ENCODE results near the gene MRGPRF.

MRGPRF gene

DNA sequence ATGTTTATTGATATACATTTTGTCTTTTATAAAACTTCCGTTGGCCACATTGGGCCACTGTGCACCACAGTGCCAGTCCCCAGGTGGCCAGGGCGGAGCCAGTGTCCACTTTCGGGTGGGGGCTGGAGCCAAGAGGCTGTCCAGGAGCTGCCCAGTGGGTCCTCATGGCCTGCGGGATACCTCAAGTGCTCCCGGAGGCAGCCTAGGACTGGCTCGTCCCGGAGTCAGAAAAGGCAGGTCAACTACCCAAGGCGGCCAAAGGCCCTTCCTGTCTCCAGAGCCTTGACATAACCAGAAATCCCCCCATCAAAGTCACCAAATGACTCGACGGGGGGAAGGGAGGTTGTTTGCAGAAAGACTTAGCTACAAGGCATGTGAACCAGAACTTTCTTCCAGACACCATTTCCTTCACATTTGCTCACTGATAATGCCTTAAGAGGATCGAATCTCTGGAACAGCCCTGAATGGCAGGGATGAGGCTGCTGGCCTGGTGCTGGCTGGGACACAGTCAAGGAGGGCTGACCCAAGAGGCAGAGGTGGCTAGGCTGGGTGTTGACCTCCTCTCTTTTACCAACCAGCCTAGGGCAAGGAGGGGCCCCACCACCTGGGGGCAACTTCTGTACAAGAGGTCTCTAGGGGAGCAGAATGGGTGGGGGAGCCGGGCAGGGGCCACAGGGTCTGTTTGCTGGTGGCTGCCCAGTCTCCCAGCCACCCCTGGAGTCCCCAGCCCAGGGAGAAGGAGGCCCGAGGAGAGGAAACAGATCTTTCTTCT, 8.4 kb downstream of the MRGPRF start:
- TF ChIP-seq, protein P1, sequence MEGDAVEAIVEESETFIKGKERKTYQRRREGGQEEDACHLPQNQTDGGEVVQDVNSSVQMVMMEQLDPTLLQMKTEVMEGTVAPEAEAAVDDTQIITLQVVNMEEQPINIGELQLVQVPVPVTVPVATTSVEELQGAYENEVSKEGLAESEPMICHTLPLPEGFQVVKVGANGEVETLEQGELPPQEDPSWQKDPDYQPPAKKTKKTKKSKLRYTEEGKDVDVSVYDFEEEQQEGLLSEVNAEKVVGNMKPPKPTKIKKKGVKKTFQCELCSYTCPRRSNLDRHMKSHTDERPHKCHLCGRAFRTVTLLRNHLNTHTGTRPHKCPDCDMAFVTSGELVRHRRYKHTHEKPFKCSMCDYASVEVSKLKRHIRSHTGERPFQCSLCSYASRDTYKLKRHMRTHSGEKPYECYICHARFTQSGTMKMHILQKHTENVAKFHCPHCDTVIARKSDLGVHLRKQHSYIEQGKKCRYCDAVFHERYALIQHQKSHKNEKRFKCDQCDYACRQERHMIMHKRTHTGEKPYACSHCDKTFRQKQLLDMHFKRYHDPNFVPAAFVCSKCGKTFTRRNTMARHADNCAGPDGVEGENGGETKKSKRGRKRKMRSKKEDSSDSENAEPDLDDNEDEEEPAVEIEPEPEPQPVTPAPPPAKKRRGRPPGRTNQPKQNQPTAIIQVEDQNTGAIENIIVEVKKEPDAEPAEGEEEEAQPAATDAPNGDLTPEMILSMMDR (IDR thresholded peaks at IDR 0.05; ENCODE audit: low read depth, low read length): no peak
- in situ Hi-C loops (cut with HindIII; ENCODE audit: low sequenced_read_pairs): no loop called here
- H3K4me3 ChIP-seq (ENCODE audit: low read depth, low read length): no peak overlapping the region
- no peak for DNase-seq (ENCODE audit: low read depth, low spot score)

DNA sequence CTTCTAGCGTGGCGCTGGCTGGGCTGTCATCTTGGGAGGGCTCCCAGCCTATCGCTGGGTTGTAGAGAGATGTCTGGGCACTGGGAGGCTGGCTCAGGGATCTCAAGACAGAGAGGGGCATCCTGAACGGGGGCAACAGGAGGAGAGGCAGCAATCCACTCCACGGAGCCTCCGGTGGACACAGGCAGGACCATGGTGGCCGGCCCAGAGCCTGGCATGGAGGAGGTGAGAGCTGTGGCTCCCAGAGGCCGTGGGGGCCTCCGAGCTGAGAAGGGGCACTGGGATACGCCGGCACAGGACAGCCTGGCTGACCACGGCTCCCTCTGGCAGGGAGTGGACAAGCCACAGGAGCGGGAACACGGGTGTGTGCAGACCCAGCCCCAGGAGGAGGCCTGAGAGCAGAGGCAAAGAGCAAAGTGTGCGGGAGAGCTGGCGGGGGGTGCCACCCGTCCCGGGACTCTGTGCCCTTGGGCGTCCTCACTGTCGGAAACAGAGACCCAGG, 9.1 kb downstream of the MRGPRF start:
- in situ Hi-C loops (cut with HindIII; ENCODE audit: low sequenced_read_pairs): no loop called here
- no peak for DNase-seq (ENCODE audit: low read depth, low spot score)
- H3K4me3 ChIP-seq (ENCODE audit: low read depth, low read length): no peak overlapping the region
- TF ChIP-seq, protein P1 (IDR thresholded peaks at IDR 0.05; ENCODE audit: low read depth, low read length): no peak

DNA sequence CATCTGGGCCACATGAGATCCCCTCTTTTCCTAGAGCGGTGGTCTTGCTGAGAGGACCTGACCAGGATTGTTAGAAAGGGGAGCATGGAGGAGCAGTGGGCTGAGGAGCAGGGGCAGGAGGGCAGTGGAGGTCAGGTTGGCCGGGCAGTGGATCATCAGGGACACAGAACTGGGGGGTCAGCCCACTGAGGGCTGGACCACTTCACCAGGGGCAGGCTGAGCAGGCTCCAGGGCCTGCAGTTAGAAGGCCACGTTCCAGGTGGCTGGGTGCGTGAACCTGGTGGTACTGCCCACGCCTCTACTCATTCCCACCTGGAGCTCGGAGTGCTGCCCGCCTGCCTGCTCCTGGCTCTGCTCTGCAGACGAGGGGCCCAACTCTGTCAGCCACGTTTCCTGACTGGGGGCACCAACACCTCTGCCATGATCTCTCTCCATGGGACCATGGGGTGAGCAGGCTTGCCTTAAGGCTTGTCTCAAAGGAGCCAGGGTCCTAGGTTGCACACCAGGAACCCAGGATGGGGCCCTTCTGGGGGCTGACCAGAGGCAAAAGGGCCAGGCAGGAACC, 9.7 kb downstream of the MRGPRF start:
- TF ChIP-seq, protein P1 (IDR thresholded peaks at IDR 0.05; ENCODE audit: low read depth, low read length): no peak
- no peak for DNase-seq (ENCODE audit: low read depth, low spot score)
- no peak overlapping the region for H3K4me3 ChIP-seq (ENCODE audit: low read depth, low read length)
- in situ Hi-C loops (cut with HindIII; ENCODE audit: low sequenced_read_pairs): no loop called here

GRCh38 chr11:69002570-69003231, 10.3 kb downstream of the MRGPRF start:
- in situ Hi-C loops (cut with HindIII; ENCODE audit: low sequenced_read_pairs): no loop called here
- no peak for DNase-seq (ENCODE audit: low read depth, low spot score)
- H3K4me3 ChIP-seq (ENCODE audit: low read depth, low read length): no peak overlapping the region
- TF ChIP-seq, protein P1 (IDR thresholded peaks at IDR 0.05; ENCODE audit: low read depth, low read length): no peak

- H3K4me3 ChIP-seq (ENCODE audit: low read depth, low read length): no peak overlapping the region
- TF ChIP-seq, protein P1 (IDR thresholded peaks at IDR 0.05; ENCODE audit: low read depth, low read length): no peak
- DNase-seq (ENCODE audit: low read depth, low spot score): no peak
- in situ Hi-C loops (cut with HindIII; ENCODE audit: low sequenced_read_pairs): no loop called here
Measured at GRCh38 chr11:69002110-69002569, 10.9 kb downstream of the MRGPRF start.

GRCh38 chr11:69001243-69002081, 11.6 kb downstream of the MRGPRF start:
- in situ Hi-C loops (cut with HindIII; ENCODE audit: low sequenced_read_pairs): no loop called here
- TF ChIP-seq, protein P1 (IDR thresholded peaks at IDR 0.05; ENCODE audit: low read depth, low read length): no peak
- DNase-seq (ENCODE audit: low read depth, low spot score): no peak
- H3K4me3 ChIP-seq (ENCODE audit: low read depth, low read length): no peak overlapping the region

Data from astrocyte of the spinal cord (primary cell).